Prostate gland (tissue), 2 donors: ENCODE data around the gene SSC5D.

ENCODE experiments used
- CTCF ChIP-seq, 4 experiments: fragments of 200-600 bp in 2 of 4; fragments of 450-650 bp in 2 of 4; sonication (generic) in 2 of 4; IDR thresholded peaks; 1 replicate in 3 of 4; 2 replicates in 1 of 4; pipeline ENCODE4 v1.5.1; 2016 to 2019; ENCODE audit warnings: antibody characterized with exemption in 4 of 4, mild to moderate bottlenecking in 2 of 4, moderate library complexity in 2 of 4
- POLR2AphosphoS5 ChIP-seq: sonication (generic); formaldehyde crosslinking; IDR thresholded peaks from one replicate; pipeline ENCODE4 v1.6.1; 2017; ENCODE audit warnings: antibody characterized with exemption

- TF ChIP-seq CTCF (IDR thresholded peaks at IDR 0.05): no peak
- no peak for TF ChIP-seq POLR2AphosphoS5
Measured at GRCh38 chr19:55497763-55498162, 9.5 kb downstream of the SSC5D start.
